Fibroblast of villous mesenchyme (primary cell): ENCODE measurements around the gene CTNND2. TPM values are rescaled to one million over a fixed set of nuclear protein-coding genes. Genes with fewer than 3 reads are reported as not detected.

Experiments
- DNase-seq: peaks from one replicate; pipeline ENCODE4 v3.0.0-alpha.2; 2010; ENCODE audit warnings: low read depth
- H3K4me3 ChIP-seq: 2 replicates; pipeline ENCODE4 v1.5.1; 2011; ENCODE audit warnings: low read depth, mild to moderate bottlenecking, low read length
- CTCF ChIP-seq: IDR thresholded peaks from 2 replicates; pipeline ENCODE4 v1.5.1; 2012; ENCODE audit warnings: low read depth, mild to moderate bottlenecking, low read length; ENCODE audit not compliant: insufficient read depth
- total RNA-seq: library from RNA; depleted of rRNA; stranded (reverse); fragments of >200 nt; gene quantifications from 2 replicates; pipeline ENCODE4 v1.2.3, GENCODE V29; 2012

The CTNND2 gene
- total RNA-seq, 1 donor = not detected

- H3K4me3 ChIP-seq = no peak overlapping the region
- no peak for DNase-seq
- TF ChIP-seq CTCF = no peak
Measured at GRCh38 chr5:11385251-11385900, 518.9 kb downstream of the CTNND2 start.

DNA sequence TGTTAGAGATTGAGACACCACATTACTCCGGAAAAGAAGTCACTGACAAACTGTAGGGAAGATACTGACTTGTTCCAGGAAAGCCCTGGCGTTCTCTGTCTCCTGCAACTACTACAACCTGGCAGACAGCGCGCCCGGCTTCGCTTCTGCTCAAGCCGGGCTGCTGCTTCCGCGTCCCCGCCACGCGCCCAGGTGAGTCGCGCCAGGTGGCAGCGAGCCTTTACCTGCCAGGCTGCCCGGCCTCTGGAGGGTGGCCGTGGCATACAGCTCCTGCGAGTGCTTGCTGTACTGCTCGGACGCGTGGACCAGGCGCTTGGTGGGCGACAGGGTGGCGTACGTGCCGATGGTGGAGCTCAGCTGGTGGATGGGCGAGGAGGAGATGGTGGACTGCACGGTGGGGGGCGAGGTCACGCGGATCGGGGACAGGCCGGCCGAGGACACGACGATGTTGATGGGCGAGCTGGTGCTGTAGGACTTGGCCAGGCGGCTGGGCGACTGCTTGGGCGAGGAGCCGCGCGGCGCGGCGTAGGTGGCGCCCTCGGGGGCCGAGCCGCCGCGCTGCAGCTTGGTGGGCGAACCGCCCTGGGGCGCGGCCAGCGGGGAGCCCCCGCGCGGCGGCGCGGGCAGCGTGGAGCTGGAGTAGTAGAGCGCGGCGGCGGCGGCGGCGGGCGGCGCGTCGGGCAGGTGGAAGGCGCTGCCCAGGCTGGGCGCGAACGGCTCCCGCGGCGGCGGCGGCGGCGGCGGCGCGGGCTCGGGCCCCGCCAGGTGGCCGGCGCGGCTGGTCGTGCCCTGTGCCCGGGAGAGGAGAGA lies 519.6 kb downstream of the CTNND2 start:
- no peak for TF ChIP-seq CTCF
- H3K4me3 ChIP-seq = no peak overlapping the region
- DNase-seq = no peak

- no peak for TF ChIP-seq CTCF
- no peak for DNase-seq
Measured at GRCh38 chr5:11383506-11384095, 520.6 kb downstream of the CTNND2 start.

DNA sequence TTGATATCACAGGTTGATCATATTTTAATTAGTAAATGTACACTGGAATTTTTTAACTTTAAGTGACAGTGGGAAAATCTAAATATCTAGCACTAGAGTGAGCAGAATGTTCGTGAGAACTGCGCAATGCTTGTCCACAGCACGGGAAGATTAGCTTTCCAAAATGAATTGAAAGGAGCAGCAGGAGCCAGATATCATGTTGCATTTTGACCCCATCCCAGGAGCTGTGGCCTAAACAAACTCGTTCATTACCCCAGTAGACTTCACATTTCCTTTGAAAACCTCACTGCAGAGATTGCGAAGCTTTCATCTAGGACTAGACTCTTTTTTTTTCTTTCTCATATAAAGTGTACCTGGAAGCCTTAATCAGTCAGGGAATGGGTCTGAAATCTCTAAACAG lies 525.8 kb downstream of the CTNND2 start:
- TF ChIP-seq CTCF = no peak
- DNase-seq = no peak

More at GRCh38 chr5:11383506-11384095, 520.6 kb downstream of the CTNND2 start:
- no peak overlapping the region for H3K4me3 ChIP-seq

DNA sequence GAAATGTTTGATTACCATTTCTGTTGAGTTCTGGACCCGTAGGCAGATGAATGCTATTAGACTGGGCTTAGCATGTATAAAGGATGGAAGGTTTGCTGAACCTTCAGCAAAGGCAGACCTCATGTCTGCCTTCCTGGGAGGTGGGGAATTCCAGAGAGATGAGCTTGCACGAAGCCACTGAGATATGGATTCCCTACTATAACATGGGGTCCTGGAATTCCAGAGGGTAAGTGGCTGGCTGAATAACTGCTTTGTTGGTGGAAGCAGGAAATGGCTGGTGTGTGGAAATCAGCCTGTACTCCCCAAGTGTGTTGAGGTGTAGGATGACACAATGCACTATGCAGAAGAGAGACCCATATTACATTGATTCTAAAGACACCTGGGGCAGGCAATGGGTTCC lies 526.4 kb downstream of the CTNND2 start:
- no peak for DNase-seq
- no peak for TF ChIP-seq CTCF

More for the DNA sequence above, 525.8 kb downstream of the CTNND2 start:
- H3K4me3 ChIP-seq = no peak overlapping the region

DNA sequence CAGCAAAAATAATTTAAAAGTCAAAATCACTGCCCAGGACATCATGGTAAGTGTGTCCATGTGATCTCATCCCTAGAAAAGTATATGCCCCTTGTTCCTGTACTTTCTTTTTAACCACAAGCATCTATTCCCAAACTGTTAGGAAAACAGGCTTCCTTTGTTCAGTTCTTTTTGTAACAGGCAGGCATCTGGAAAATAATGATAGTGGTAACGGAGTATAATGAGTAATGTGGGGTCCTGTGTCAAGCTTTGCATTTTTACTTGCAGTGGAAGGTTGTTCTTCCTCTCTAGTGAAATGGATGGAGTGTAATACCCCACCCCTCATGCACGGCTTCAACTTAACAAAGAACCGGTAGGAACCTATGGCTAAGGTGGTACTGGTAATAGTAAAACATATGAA lies 532.1 kb downstream of the CTNND2 start:
- TF ChIP-seq CTCF = no peak
- H3K4me3 ChIP-seq = no peak overlapping the region
- no peak for DNase-seq

More for the DNA sequence above, 526.4 kb downstream of the CTNND2 start:
- no peak overlapping the region for H3K4me3 ChIP-seq
